IMR-90 (cell line): ENCODE data around the gene CYP17A1. TPM values are rescaled to one million over a fixed set of nuclear protein-coding genes. Genes with fewer than 3 reads are reported as not detected.

Experiments
- ATAC-seq: fragments of 200-7000 bp; cut with Tn5 transposase; 2 replicates; pipeline ENCODE4 v1.9.1; 2020; ENCODE audit warnings: low read depth, mild to moderate bottlenecking, moderate library complexity
- BruUV-seq: library from RNA; stranded (reverse); fragments of 400-500 nt; replicated peaks from 2 replicates; lab custom pipeline; 2021; lab: Mats Ljungman, UMichigan
- CTCF ChIA-PET: fragments of 300-600 bp; formaldehyde crosslinking; extraction: SDS; loops from one replicate; lab custom pipeline; 2021; ENCODE audit warnings: antibody characterized with exemption; lab: Yijun Ruan, JAX
- POLR2A ChIA-PET: fragments of 300-600 bp; sonication (Branson Sonifier 250); formaldehyde crosslinking; loops from one replicate; lab custom pipeline; 2022; ENCODE audit warnings: antibody characterized with exemption; ENCODE audit not compliant: unreplicated experiment; lab: Charles Lee
- DNase-seq: peaks from one replicate; pipeline ENCODE4 v3.0.0; 2013
- H2AFZ ChIP-seq: replicated peaks from 2 replicates; pipeline ENCODE3; 2013; ENCODE audit warnings: low read length, mild to moderate bottlenecking; ENCODE audit not compliant: poor library complexity
- H2AK5ac ChIP-seq: 2 replicates; pipeline ENCODE4 v1.6.1; 2013; ENCODE audit warnings: low read depth, low read length, inconsistent platforms
- H2AK9ac ChIP-seq: replicated peaks from 2 replicates; pipeline ENCODE3; 2013; ENCODE audit warnings: mild to moderate bottlenecking, low read depth, low read length, moderate library complexity; ENCODE audit not compliant: poor library complexity
- H2BK120ac ChIP-seq: 2 replicates; pipeline ENCODE4 v1.6.1; 2013; ENCODE audit warnings: low read depth, low read length, inconsistent platforms
- H2BK15ac ChIP-seq: 3 replicates; pipeline ENCODE4 v1.6.1; 2013; ENCODE audit warnings: low read depth, low read length, inconsistent platforms
- H2BK20ac ChIP-seq: 2 replicates; pipeline ENCODE4 v1.6.1; 2013; ENCODE audit warnings: low read depth, mild to moderate bottlenecking, inconsistent platforms, low read length, moderate library complexity
- H2BK5ac ChIP-seq: 2 replicates; pipeline ENCODE4 v1.6.1; 2013; ENCODE audit warnings: mild to moderate bottlenecking, low read depth, low read length, inconsistent platforms; ENCODE audit not compliant: poor library complexity, severe bottlenecking
- H3K14ac ChIP-seq: replicated peaks from 2 replicates; pipeline ENCODE4 v1.6.1; 2013; ENCODE audit warnings: low read depth, low read length, inconsistent platforms
- H3K18ac ChIP-seq: 2 replicates; pipeline ENCODE4 v1.6.1; 2013; ENCODE audit warnings: low read depth, low read length, control low read depth
- H3K23ac ChIP-seq: 2 replicates; pipeline ENCODE4 v1.6.1; 2013; ENCODE audit warnings: low read depth, low read length, inconsistent platforms
- H3K27ac ChIP-seq: 2 replicates; pipeline ENCODE4 v1.5.1; 2013; ENCODE audit warnings: mild to moderate bottlenecking, control low read depth, low read length; ENCODE audit not compliant: insufficient read depth
- H3K27me3 ChIP-seq: 2 replicates; pipeline ENCODE4 v1.6.1; 2013; ENCODE audit warnings: low read length; ENCODE audit not compliant: control insufficient read depth, insufficient read depth
- H3K36me3 ChIP-seq: 2 replicates; pipeline ENCODE4 v1.6.1; 2013; ENCODE audit warnings: low read length, mixed read lengths; ENCODE audit not compliant: control insufficient read depth, insufficient read depth
- H3K4ac ChIP-seq: 2 replicates; pipeline ENCODE4 v1.6.1; 2013; ENCODE audit warnings: low read depth, low read length, inconsistent platforms
- H3K4me1 ChIP-seq: 2 replicates; pipeline ENCODE4 v1.6.1; 2013; ENCODE audit warnings: low read length, mixed read lengths; ENCODE audit not compliant: control insufficient read depth, insufficient read depth
- H3K4me2 ChIP-seq: 2 replicates; pipeline ENCODE4 v1.6.1; 2013; ENCODE audit warnings: low read depth, mild to moderate bottlenecking, control low read depth, low read length, moderate library complexity
- H3K4me3 ChIP-seq: 2 replicates; pipeline ENCODE4 v1.5.1; 2013; ENCODE audit warnings: low read depth, mild to moderate bottlenecking, control low read depth, low read length, moderate library complexity; ENCODE audit not compliant: insufficient read depth
- H3K56ac ChIP-seq: 2 replicates; pipeline ENCODE4 v1.6.1; 2013; ENCODE audit warnings: low read length, inconsistent platforms; ENCODE audit not compliant: insufficient read depth; ENCODE audit errors: extremely low read depth
- H3K79me1 ChIP-seq, 2 experiments: 2 replicates each; pipeline ENCODE4 v1.6.1; 2013; ENCODE audit warnings: low read length in 2 of 2, inconsistent platforms in 1 of 2, low read depth in 1 of 2
- H3K9ac ChIP-seq: 2 replicates; pipeline ENCODE4 v1.6.1; 2013; ENCODE audit warnings: low read depth, low read length, control low read depth
- H3K9me1 ChIP-seq: 2 replicates; pipeline ENCODE4 v1.6.1; 2013; ENCODE audit warnings: low read length, inconsistent platforms; ENCODE audit not compliant: insufficient read depth
- H3K9me3 ChIP-seq: 2 replicates; pipeline ENCODE4 v1.6.1; 2013; ENCODE audit warnings: low read length; ENCODE audit not compliant: control insufficient read depth, insufficient read depth
- H4K20me1 ChIP-seq: 2 replicates; pipeline ENCODE4 v1.6.1; 2013; ENCODE audit warnings: low read length, inconsistent platforms; ENCODE audit not compliant: insufficient read depth
- H4K5ac ChIP-seq: 2 replicates; pipeline ENCODE4 v1.6.1; 2013; ENCODE audit warnings: mild to moderate bottlenecking, low read depth, low read length, control low read depth
- H4K8ac ChIP-seq, 2 experiments: 2 replicates each; pipeline ENCODE4 v1.6.1; 2013; ENCODE audit warnings: low read depth in 2 of 2, low read length in 2 of 2, control low read depth in 1 of 2, inconsistent platforms in 1 of 2
- H4K91ac ChIP-seq: 2 replicates; pipeline ENCODE4 v1.6.1; 2013; ENCODE audit warnings: low read depth, low read length, inconsistent platforms; ENCODE audit not compliant: insufficient read depth
- CEBPB ChIP-seq: IDR thresholded peaks from 2 replicates; pipeline ENCODE4 v1.6.1; 2012; ENCODE audit warnings: low read depth, low read length, improper control_type of control experiment
- CTCF ChIP-seq: conservative IDR thresholded peaks from 2 replicates; pipeline ENCODE4 v1.5.1; 2012; ENCODE audit warnings: mild to moderate bottlenecking, low read depth, low read length, improper control_type of control experiment
- MAZ ChIP-seq: IDR thresholded peaks from 2 replicates; pipeline ENCODE4 v1.6.1; 2012; ENCODE audit warnings: low read depth, mild to moderate bottlenecking, low read length, improper control_type of control experiment, moderate library complexity, borderline replicate concordance
- NFE2L2 ChIP-seq: fragments of 150-350 bp; IDR thresholded peaks from 2 replicates; pipeline ENCODE4 v1.6.1; 2016; ENCODE audit warnings: low read depth, mild to moderate bottlenecking, low read length
- RAD21 ChIP-seq: IDR thresholded peaks from 2 replicates; pipeline ENCODE4 v1.6.1; 2012; ENCODE audit warnings: low read length, improper control_type of control experiment
- RCOR1 ChIP-seq: IDR thresholded peaks from 2 replicates; pipeline ENCODE4 v1.6.1; 2012; ENCODE audit warnings: mild to moderate bottlenecking, low read length, improper control_type of control experiment; ENCODE audit not compliant: insufficient replicate concordance
- SMC3 ChIP-seq: fragments of 150-350 bp; IDR thresholded peaks from 2 replicates; pipeline ENCODE4 v1.6.1; 2016; ENCODE audit warnings: low read depth, mild to moderate bottlenecking, antibody characterized with exemption, low read length, moderate library complexity
- WGBS, 2 experiments: methylation state at CpG; one replicate each; pipeline versions ENCODE4 v1.1.5 to v1.1.7; 2013; ENCODE audit warnings: missing lambda C conversion rate in 2 of 2; ENCODE audit not compliant: insufficient read length in 1 of 2; ENCODE audit errors: extremely low coverage in 2 of 2; 5-methylcytosine and 5-hydroxymethylcytosine counted together
- dilution Hi-C: fragments of 300-500 bp; cut with HindIII; formaldehyde crosslinking; loops from one replicate; pipeline ENCODE4 v1.14.3; 2018; ENCODE audit warnings: low sequenced_read_pairs; ENCODE audit not compliant: unreplicated experiment
- in situ Hi-C: fragments of 300-500 bp; cut with MboI; formaldehyde crosslinking; loops from 3 replicates; pipeline ENCODE4 v1.14.3; 2019; ENCODE audit warnings: low sequenced_read_pairs, inconsistent platforms, mixed read lengths
- intact Hi-C: fragments of 100-400 bp; cut with micrococcal nuclease; formaldehyde crosslinking; loops from 2 replicates; pipeline ENCODE4 v1.10.0; 2022
- polyA plus RNA-seq, 3 experiments: library from polyadenylated mRNA; depleted of rRNA; stranded (reverse); fragments of >200 nt; gene quantifications; 2 replicates each; pipeline ENCODE4 v1.2.3, GENCODE V29; 2012; ENCODE audit warnings: low replicate concordance in 1 of 3
- total RNA-seq: library from RNA; depleted of rRNA; stranded (reverse); fragments of >200 nt; gene quantifications from 2 replicates; pipeline ENCODE4 v1.2.3, GENCODE V29; 2012
- TF ChIP-seq, protein P1 (sequence below): fragments of 150-350 bp; IDR thresholded peaks from 2 replicates; pipeline ENCODE4 v1.6.1; 2017; ENCODE audit warnings: mild to moderate bottlenecking, antibody characterized with exemption, low read length, low read depth

The CYP17A1 gene
- total and polyA plus RNA-seq, 2 of the 4 experiments (the other 2 are of a cell fraction): not detected

- Histone ChIP-seq H3K9me3 (peaks cover 8% of the 10 kb centered on the region), H3K4me1 (no peaks in the 10 kb centered on the region), H3K36me3 (no peaks in the 10 kb centered on the region), H3K23ac (no peak overlapping the region), H4K5ac (no peak overlapping the region), H3K56ac (no peak overlapping the region), H4K8ac (no peak overlapping the region), H3K4me3 (no peak overlapping the region), H2AFZ (peak overlapping the region; percentile 5), H3K27ac (no peak overlapping the region), H3K18ac (no peak overlapping the region), H2AK9ac (peak overlapping the region; percentile 46), H2BK120ac (no peak overlapping the region), H3K14ac (no peak overlapping the region), H2BK5ac (no peak overlapping the region), H3K79me1 (no peaks in the 10 kb centered on the region), H3K27me3 (peaks cover 19% of the 10 kb centered on the region), H4K91ac (no peak overlapping the region), H2BK20ac (no peak overlapping the region), H2BK15ac (0 out of 3 replicates have a peak overlapping the region, but pooled peaks have one; percentile 1), H3K9ac (no peak overlapping the region), H4K20me1 (no peaks in the 10 kb centered on the region), H3K4me2 (no peak overlapping the region), H3K4ac (no peak overlapping the region), H2AK5ac (peak overlapping the region; percentile 91; the same call in 1 of the 2 replicates), H3K9me1 (no peaks in the 10 kb centered on the region)
- ATAC-seq: peak; percentile 99
- intact Hi-C loops (loop anchor here (1.0 to 10.0 kb wide), 5 partner anchors 66 to 650 kb away; partner anchors contain the start of gene RPEL1), dilution Hi-C loops (no loop called here), in situ Hi-C loops (loop anchor here (5.0 kb wide), 1 partner anchor 67 kb away; no protein-coding TSS in a partner anchor)
- CTCF ChIA-PET: interaction anchor here (0.5 to 1.4 kb wide), 7 partner anchors 8 to 75 kb away, joined by 3 to 14 read pairs (median 3); no protein-coding TSS in a partner anchor
- no peak for TF ChIP-seq CEBPB
- TF ChIP-seq, protein P1, sequence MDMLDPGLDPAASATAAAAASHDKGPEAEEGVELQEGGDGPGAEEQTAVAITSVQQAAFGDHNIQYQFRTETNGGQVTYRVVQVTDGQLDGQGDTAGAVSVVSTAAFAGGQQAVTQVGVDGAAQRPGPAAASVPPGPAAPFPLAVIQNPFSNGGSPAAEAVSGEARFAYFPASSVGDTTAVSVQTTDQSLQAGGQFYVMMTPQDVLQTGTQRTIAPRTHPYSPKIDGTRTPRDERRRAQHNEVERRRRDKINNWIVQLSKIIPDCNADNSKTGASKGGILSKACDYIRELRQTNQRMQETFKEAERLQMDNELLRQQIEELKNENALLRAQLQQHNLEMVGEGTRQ: no peak
- no peak for TF ChIP-seq RCOR1
- peak; percentile 98 for TF ChIP-seq RAD21
- TF ChIP-seq NFE2L2: no peak
- TF ChIP-seq CTCF: peak; percentile 90
- TF ChIP-seq MAZ: peak; percentile 70
- TF ChIP-seq SMC3: peak; percentile 91
- no TSS peak for BruUV-seq
- POLR2A ChIA-PET: no interaction called here
- WGBS, 2 experiments: 65% methylated on average over 11 of the region's 11 CpGs; no CpG with 5 or more reads in 1 of the 2 experiments
- peak; percentile 71 for DNase-seq
Measured at GRCh38 chr10:102835007-102835482, 2.2 kb downstream of the CYP17A1 start.
